Activated naive CD8-positive, alpha-beta T cell (primary cell): ENCODE results near the gene ZDHHC7.

Experiments used
- H3K27ac Mint-ChIP-seq: one replicate; pipeline ENCODE4 v1.8.0; 2021; ENCODE audit warnings: mixed read lengths
- H3K27me3 Mint-ChIP-seq: one replicate; pipeline ENCODE4 v1.8.0; 2021; ENCODE audit warnings: mixed read lengths
- H3K36me3 Mint-ChIP-seq: one replicate; pipeline ENCODE4 v1.8.0; 2021; ENCODE audit warnings: mixed read lengths
- H3K4me1 Mint-ChIP-seq: one replicate; pipeline ENCODE4 v1.8.0; 2021; ENCODE audit warnings: low read depth, mixed read lengths
- H3K4me3 Mint-ChIP-seq: one replicate; pipeline ENCODE4 v1.8.0; 2021; ENCODE audit warnings: mild to moderate bottlenecking, mixed read lengths
- H3K9me3 Mint-ChIP-seq: one replicate; pipeline ENCODE4 v1.8.0; 2021; ENCODE audit warnings: low read depth, mixed read lengths

Gene ZDHHC7

GRCh38 chr16:85047867-85048455, 36.6 kb upstream of the ZDHHC7 start:
- no peaks in the 10 kb centered on the region for H3K9me3 Mint-ChIP-seq
- H3K4me3 Mint-ChIP-seq = no peak overlapping the region
- peaks cover 49% of the 10 kb centered on the region for H3K4me1 Mint-ChIP-seq
- H3K27me3 Mint-ChIP-seq = no peaks in the 10 kb centered on the region
- H3K27ac Mint-ChIP-seq = peak overlapping the region; percentile 18
- peaks cover 13% of the 10 kb centered on the region for H3K36me3 Mint-ChIP-seq

- peak overlapping the region; percentile 49 for H3K4me3 Mint-ChIP-seq
- H3K4me1 Mint-ChIP-seq = peaks cover 47% of the 10 kb centered on the region
- peaks cover 13% of the 10 kb centered on the region for H3K36me3 Mint-ChIP-seq
- H3K9me3 Mint-ChIP-seq = no peaks in the 10 kb centered on the region
- H3K27ac Mint-ChIP-seq = peak overlapping the region; percentile 28
- H3K27me3 Mint-ChIP-seq = no peaks in the 10 kb centered on the region
Measured at GRCh38 chr16:85046931-85047866, 35.9 kb upstream of the ZDHHC7 start.

- Mint-ChIP-seq H3K9me3 (no peaks in the 10 kb centered on the region), H3K36me3 (peaks cover 13% of the 10 kb centered on the region), H3K4me1 (peaks cover 47% of the 10 kb centered on the region), H3K27ac (no peak overlapping the region), H3K4me3 (peak overlapping the region; percentile 11), H3K27me3 (no peaks in the 10 kb centered on the region)
Measured at GRCh38 chr16:85046472-85046916, 35.2 kb upstream of the ZDHHC7 start.

- Mint-ChIP-seq H3K27me3 (no peaks in the 10 kb centered on the region), H3K27ac (no peak overlapping the region), H3K36me3 (peaks cover 13% of the 10 kb centered on the region), H3K9me3 (no peaks in the 10 kb centered on the region), H3K4me1 (peaks cover 42% of the 10 kb centered on the region), H3K4me3 (no peak overlapping the region)
Measured at GRCh38 chr16:85045641-85046471, 34.5 kb upstream of the ZDHHC7 start.

- Mint-ChIP-seq H3K36me3 (peaks cover 11% of the 10 kb centered on the region), H3K4me1 (peaks cover 37% of the 10 kb centered on the region), H3K27me3 (no peaks in the 10 kb centered on the region), H3K4me3 (no peak overlapping the region), H3K9me3 (no peaks in the 10 kb centered on the region), H3K27ac (no peak overlapping the region)
Measured at GRCh38 chr16:85045077-85045476, 33.7 kb upstream of the ZDHHC7 start.

GRCh38 chr16:85042606-85043005, 31.3 kb upstream of the ZDHHC7 start:
- no peaks in the 10 kb centered on the region for H3K9me3 Mint-ChIP-seq
- H3K4me3 Mint-ChIP-seq = no peak overlapping the region
- no peaks in the 10 kb centered on the region for H3K27me3 Mint-ChIP-seq
- peaks cover 11% of the 10 kb centered on the region for H3K36me3 Mint-ChIP-seq
- H3K27ac Mint-ChIP-seq = no peak overlapping the region
- peaks cover 19% of the 10 kb centered on the region for H3K4me1 Mint-ChIP-seq

GRCh38 chr16:85042167-85042526, 30.8 kb upstream of the ZDHHC7 start:
- Mint-ChIP-seq H3K4me1 (peaks cover 19% of the 10 kb centered on the region), H3K36me3 (peaks cover 11% of the 10 kb centered on the region), H3K27me3 (no peaks in the 10 kb centered on the region), H3K27ac (no peak overlapping the region), H3K9me3 (no peaks in the 10 kb centered on the region), H3K4me3 (no peak overlapping the region)

GRCh38 chr16:85041219-85042166, 30.2 kb upstream of the ZDHHC7 start:
- Mint-ChIP-seq H3K9me3 (no peaks in the 10 kb centered on the region), H3K27me3 (no peaks in the 10 kb centered on the region), H3K36me3 (peaks cover 9% of the 10 kb centered on the region), H3K4me1 (peaks cover 18% of the 10 kb centered on the region), H3K4me3 (no peak overlapping the region), H3K27ac (no peak overlapping the region)

- no peaks in the 10 kb centered on the region for H3K9me3 Mint-ChIP-seq
- no peaks in the 10 kb centered on the region for H3K27me3 Mint-ChIP-seq
- no peak overlapping the region for H3K27ac Mint-ChIP-seq
- no peak overlapping the region for H3K4me3 Mint-ChIP-seq
- peaks cover 7% of the 10 kb centered on the region for H3K36me3 Mint-ChIP-seq
- H3K4me1 Mint-ChIP-seq = peaks cover 14% of the 10 kb centered on the region
Measured at GRCh38 chr16:85040685-85041084, 29.4 kb upstream of the ZDHHC7 start.

GRCh38 chr16:85037721-85038120, 26.4 kb upstream of the ZDHHC7 start:
- Mint-ChIP-seq H3K27ac (no peak overlapping the region), H3K36me3 (peaks cover 3% of the 10 kb centered on the region), H3K4me3 (no peak overlapping the region), H3K27me3 (no peaks in the 10 kb centered on the region), H3K9me3 (no peaks in the 10 kb centered on the region), H3K4me1 (peaks cover 14% of the 10 kb centered on the region)

GRCh38 chr16:85037050-85037410, 25.7 kb upstream of the ZDHHC7 start:
- H3K36me3 Mint-ChIP-seq = peaks cover 3% of the 10 kb centered on the region
- no peak overlapping the region for H3K27ac Mint-ChIP-seq
- no peak overlapping the region for H3K4me3 Mint-ChIP-seq
- H3K4me1 Mint-ChIP-seq = peaks cover 14% of the 10 kb centered on the region
- H3K27me3 Mint-ChIP-seq = no peaks in the 10 kb centered on the region
- H3K9me3 Mint-ChIP-seq = no peaks in the 10 kb centered on the region

GRCh38 chr16:85036236-85037049, 25.1 kb upstream of the ZDHHC7 start:
- H3K9me3 Mint-ChIP-seq = no peaks in the 10 kb centered on the region
- H3K27ac Mint-ChIP-seq = peak overlapping the region; percentile 54
- H3K4me3 Mint-ChIP-seq = no peak overlapping the region

GRCh38 chr16:85034591-85035433, 23.5 kb upstream of the ZDHHC7 start:
- no peaks in the 10 kb centered on the region for H3K9me3 Mint-ChIP-seq
- H3K36me3 Mint-ChIP-seq = peaks cover 8% of the 10 kb centered on the region
- no peaks in the 10 kb centered on the region for H3K27me3 Mint-ChIP-seq
- peaks cover 23% of the 10 kb centered on the region for H3K4me1 Mint-ChIP-seq
- no peak overlapping the region for H3K4me3 Mint-ChIP-seq
- H3K27ac Mint-ChIP-seq = no peak overlapping the region

More at GRCh38 chr16:85036236-85037049, 25.1 kb upstream of the ZDHHC7 start:
- peaks cover 16% of the 10 kb centered on the region for H3K4me1 Mint-ChIP-seq
- H3K36me3 Mint-ChIP-seq = peaks cover 6% of the 10 kb centered on the region
- H3K27me3 Mint-ChIP-seq = no peaks in the 10 kb centered on the region
